Fibroblast of skin of right quadriceps (primary cell): Measurements from ENCODE around the gene DAZAP1.

Experiments
- DNase-seq: peaks from one replicate; pipeline ENCODE4 v3.0.0-alpha.2; 2013

DAZAP1 gene

DNA sequence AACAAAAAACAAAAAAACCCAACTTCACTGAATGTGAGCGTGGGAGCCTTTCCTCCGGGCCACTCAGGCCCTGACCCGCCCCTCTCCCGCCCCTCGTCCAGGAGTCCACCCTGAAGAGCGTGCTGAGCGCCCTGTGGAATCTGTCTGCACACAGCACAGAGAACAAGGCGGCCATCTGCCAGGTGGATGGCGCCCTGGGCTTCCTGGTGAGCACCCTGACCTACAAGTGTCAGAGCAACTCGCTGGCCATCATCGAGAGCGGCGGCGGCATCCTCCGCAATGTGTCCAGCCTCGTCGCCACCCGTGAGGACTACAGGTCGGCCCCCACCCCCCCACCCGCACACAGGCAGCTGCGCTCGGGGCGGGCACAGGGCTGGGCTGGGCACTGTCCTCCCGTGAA is 54.5 kb downstream of the DAZAP1 start:
- no peak for DNase-seq

DNA sequence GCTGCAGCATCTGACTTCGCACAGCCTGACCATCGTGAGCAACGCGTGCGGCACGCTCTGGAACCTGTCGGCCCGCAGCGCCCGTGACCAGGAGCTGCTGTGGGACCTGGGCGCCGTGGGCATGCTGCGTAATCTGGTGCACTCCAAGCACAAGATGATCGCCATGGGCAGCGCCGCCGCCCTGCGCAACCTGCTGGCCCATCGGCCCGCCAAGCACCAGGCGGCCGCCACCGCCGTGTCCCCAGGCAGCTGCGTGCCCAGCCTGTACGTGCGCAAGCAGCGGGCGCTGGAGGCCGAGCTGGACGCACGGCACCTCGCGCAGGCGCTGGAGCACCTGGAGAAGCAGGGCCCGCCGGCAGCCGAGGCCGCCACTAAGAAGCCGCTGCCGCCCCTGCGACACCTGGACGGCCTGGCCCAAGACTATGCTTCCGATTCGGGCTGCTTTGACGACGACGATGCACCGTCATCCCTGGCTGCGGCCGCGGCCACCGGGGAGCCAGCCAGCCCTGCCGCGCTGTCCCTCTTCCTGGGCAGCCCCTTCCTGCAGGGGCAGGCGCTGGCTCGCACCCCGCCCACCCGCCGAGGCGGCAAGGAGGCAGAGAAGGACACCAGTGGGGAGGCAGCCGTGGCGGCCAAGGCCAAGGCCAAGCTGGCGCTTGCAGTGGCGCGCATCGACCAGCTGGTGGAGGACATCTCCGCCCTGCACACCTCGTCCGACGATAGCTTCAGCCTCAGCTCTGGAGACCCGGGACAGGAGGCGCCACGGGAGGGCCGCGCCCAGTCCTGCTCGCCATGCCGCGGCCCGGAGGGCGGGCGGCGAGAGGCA is 58.0 kb downstream of the DAZAP1 start:
- DNase-seq: peak; percentile 40

DNA sequence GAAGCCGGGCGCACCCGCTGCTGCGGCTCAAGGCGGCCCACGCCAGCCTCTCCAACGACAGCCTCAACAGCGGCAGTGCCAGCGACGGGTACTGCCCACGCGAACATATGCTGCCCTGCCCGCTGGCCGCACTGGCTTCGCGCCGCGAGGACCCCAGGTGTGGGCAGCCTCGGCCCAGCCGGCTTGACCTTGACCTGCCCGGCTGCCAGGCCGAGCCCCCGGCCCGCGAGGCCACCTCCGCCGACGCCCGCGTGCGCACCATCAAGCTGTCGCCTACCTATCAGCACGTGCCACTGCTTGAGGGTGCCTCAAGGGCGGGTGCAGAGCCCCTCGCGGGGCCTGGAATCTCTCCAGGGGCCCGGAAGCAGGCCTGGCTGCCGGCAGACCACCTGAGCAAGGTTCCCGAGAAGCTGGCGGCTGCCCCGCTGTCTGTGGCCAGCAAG is 58.7 kb downstream of the DAZAP1 start:
- no peak for DNase-seq

DNA sequence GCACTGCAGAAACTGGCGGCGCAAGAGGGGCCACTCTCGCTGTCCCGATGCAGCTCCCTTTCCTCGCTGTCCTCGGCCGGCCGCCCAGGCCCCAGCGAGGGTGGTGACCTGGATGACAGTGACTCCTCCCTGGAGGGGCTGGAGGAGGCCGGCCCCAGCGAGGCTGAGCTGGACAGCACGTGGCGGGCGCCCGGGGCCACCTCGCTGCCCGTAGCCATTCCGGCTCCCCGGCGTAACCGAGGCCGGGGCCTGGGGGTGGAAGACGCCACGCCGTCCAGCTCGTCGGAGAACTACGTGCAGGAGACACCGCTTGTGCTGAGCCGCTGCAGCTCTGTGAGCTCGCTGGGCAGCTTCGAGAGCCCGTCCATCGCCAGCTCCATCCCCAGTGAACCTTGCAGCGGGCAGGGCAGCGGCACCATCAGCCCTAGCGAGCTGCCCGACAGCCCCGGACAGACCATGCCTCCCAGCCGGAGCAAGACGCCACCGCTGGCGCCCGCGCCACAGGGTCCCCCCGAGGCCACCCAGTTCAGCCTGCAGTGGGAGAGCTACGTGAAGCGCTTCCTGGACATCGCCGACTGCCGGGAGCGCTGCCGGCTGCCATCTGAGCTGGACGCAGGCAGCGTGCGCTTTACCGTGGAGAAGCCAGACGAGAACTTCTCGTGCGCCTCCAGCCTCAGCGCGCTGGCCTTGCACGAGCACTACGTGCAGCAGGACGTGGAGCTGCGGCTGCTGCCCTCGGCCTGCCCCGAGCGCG is 59.3 kb downstream of the DAZAP1 start:
- no peak for DNase-seq

DNA sequence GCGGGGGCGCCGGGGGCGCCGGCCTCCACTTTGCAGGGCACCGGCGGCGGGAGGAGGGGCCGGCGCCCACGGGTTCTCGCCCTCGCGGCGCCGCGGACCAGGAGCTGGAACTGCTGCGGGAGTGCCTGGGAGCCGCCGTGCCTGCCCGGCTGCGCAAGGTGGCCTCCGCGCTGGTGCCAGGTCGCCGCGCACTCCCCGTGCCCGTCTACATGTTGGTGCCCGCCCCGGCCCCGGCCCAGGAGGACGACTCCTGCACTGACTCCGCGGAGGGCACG is 59.8 kb downstream of the DAZAP1 start:
- no peak for DNase-seq

DNA sequence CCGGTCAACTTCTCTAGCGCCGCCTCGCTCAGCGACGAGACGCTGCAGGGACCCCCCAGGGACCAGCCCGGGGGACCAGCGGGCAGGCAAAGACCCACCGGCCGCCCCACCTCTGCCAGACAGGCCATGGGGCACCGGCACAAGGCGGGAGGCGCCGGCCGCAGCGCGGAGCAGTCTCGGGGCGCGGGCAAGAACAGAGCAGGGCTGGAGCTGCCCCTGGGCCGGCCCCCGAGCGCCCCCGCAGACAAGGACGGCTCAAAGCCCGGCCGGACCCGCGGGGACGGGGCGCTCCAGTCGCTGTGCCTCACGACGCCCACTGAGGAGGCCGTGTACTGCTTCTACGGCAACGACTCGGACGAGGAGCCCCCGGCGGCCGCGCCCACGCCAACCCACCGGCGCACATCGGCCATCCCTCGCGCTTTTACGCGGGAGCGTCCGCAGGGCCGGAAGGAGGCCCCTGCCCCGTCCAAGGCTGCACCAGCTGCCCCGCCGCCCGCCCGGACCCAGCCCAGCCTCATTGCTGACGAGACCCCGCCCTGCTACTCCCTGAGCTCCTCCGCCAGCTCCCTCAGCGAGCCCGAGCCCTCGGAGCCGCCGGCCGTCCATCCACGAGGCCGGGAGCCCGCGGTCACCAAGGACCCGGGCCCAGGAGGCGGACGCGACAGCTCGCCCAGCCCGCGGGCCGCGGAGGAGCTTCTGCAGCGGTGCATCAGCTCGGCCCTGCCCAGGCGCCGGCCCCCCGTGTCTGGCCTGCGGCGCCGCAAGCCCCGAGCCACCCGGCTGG is 60.3 kb downstream of the DAZAP1 start:
- no peak for DNase-seq

DNA sequence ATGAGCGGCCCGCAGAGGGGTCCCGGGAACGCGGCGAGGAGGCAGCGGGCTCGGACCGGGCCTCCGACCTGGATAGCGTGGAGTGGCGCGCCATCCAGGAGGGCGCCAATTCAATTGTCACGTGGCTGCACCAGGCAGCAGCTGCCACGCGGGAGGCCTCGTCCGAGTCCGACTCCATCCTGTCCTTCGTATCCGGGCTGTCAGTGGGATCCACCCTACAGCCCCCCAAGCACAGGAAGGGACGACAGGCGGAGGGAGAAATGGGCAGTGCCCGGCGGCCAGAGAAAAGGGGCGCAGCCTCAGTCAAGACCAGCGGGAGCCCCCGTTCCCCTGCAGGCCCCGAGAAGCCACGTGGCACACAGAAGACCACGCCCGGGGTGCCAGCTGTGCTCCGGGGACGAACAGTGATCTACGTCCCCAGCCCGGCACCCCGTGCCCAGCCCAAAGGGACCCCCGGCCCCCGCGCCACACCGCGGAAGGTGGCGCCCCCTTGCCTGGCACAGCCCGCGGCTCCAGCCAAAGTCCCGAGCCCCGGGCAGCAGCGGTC is 61.0 kb downstream of the DAZAP1 start:
- no peak for DNase-seq

DNA sequence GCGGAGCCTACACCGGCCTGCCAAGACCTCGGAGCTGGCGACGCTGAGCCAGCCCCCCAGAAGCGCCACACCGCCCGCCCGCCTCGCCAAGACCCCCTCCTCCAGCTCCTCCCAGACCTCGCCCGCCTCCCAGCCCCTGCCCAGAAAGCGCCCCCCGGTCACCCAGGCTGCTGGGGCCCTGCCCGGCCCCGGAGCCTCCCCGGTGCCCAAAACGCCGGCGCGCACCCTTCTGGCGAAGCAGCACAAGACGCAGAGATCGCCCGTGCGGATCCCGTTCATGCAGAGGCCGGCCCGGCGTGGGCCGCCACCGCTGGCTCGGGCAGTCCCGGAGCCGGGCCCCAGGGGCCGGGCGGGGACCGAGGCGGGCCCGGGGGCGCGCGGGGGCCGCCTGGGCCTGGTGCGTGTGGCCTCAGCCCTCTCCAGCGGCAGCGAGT is 61.5 kb downstream of the DAZAP1 start:
- peak; percentile 25 for DNase-seq

DNA sequence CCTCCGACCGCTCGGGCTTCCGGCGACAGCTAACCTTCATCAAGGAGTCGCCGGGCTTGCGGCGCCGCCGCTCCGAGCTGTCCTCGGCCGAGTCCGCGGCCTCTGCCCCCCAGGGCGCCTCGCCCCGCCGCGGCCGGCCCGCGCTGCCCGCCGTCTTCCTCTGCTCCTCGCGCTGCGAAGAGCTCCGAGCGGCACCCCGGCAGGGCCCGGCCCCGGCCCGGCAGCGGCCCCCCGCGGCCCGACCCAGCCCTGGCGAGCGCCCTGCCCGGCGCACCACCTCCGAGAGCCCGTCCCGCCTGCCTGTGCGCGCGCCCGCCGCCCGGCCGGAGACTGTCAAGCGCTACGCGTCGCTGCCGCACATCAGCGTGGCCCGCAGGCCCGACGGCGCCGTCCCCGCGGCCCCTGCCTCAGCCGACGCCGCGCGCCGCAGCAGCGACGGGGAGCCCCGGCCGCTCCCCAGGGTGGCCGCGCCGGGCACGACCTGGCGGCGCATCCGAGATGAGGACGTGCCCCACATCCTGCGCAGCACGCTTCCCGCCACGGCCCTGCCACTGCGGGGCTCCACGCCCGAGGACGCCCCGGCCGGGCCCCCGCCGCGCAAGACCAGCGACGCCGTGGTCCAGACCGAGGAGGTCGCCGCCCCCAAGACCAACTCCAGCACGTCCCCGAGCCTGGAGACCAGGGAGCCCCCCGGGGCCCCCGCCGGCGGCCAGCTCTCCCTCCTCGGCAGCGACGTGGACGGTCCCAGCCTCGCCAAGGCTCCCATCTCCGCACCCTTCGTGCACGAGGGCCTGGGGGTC is 62.1 kb downstream of the DAZAP1 start:
- no peak for DNase-seq

DNA sequence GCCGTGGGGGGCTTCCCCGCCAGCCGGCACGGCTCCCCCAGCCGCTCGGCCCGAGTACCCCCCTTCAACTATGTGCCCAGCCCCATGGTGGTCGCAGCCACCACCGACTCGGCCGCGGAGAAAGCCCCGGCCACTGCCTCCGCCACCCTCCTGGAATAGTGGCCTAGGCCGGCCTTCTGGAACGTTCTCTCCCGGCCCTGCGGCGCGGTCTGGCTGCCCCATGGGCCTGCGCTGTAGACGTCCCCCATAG is 62.6 kb downstream of the DAZAP1 start:
- no peak for DNase-seq

DNA sequence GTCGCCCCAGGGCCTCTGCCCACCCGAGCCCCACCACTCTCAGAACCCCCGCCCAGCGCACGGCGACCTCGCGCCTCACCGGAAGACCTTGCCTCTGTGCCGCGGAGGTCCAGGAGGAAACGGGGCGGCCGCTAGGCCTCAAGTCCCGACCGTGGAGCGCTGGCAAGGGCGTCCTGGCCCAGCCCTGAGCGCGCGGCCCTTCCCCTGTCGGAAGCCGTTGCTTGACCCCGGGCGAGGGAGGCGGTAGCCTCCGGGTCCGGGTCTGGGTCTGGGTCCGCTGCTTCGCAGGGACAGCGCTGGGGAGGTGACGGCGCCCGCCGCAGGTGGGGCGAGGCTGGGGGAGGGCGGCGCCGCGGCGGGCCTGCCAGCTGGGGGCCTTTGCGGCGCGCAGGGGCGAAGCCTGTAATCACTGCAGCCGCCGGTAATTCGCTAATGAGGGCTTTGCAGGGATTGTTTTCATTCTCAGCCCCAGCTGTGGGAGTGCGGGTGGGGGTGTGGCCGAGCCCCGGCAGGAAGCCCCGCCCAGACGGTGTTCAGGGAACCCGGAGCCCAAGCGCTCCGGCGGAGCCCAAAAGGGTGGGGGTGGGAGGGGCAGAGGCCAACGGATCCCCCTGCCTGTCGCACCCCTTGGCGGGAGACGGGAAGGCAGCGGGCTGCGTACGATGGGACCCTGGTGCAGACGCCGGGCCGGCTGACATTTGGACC is 63.1 kb downstream of the DAZAP1 start:
- peak; percentile 18 for DNase-seq

DNA sequence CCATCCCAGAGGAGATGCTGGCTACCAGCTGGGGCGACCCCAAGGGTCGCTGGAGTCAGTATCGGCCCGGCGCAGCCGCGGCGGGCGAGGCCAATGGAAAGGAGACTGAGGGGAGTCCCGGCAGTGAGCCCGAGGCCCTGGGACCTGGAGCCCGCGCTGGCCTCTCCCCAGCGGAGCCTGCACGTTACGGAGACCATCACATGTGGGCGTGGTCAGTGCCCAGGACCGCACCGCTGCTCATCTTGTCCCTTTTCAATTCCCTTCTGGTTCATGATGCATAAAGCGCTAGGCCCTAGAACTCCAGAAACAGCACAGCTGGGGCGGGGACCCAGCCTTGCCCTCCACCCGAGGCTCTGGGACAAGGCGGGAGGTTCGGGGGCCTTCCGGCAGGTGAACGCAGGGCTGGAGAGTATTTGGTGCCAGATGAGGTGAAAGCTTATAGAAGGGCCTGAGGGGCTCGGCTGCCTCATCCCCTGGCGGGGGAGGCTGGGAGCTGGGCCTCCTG is 63.7 kb downstream of the DAZAP1 start:
- no peak for DNase-seq

DNA sequence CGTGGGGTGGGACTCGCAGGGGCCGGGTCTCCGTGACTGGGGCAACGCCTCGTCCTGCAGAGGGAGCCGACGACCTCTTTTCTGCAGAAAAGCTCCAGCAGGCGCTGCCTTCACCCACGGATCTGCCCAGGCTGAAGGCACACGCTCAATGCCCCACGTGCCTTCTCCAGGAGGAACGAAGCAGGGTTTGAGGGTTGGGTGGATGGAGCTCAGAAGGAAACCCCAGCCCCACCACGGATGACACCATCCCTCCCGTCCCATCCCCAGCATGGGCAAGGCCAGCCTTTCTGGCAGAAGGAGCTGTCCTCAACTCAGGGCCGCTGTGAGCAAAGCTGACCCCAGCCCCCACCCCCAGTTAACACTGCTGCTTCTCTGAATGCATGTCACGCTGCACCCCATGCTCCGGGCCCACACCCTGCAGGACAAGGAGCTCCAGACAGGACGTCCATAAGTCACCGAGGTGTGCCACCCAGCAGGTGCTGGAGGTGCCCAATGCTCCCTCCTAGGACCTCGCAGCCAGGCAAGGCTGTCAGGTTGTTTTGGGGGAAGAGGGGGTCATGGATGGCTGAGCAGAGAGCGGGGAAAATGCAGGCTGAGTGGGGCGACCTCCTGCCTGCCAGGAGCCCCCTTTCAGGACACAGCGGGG is 64.3 kb downstream of the DAZAP1 start:
- no peak for DNase-seq

DNA sequence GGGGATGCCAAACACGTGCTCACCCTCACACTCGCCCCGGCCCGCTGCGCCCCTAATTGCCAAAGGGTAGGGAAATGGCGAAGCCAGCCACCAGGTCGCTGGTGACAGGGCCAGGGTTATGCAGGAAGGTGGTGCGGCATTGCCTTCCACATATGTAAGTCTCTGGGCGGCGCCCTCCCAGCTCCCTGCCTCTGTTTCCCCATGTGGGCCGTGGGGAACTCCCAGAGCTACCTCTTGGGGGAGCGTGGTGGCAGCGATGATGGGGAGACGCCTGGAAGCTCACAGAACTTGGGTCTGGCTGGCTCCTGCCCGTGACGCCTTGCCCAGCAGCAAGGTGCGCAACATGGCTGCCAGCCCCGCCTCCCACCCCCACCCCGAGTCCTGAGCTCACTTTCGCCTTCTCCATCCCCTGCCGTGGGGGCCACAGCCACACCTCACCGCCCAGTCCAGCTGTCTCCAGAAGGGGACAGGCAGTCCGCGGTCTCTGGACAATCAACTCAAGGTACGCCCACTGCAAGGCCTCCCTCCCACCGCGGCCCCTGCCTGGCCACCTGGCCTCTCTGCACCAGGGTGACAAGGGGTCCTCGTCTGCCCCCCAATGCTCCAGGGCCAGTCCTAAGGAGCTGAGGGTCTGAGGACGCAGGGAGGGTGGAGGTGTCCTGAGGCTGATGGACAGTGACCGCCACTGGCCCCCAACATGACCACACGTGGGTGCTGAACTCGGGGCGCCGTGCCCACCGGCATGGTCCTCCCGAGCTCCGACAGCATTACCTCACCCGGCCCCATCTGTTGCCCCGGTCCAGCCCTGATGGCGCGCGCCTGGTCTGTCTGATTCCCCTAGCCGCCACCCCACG is 65.1 kb downstream of the DAZAP1 start:
- no peak for DNase-seq

DNA sequence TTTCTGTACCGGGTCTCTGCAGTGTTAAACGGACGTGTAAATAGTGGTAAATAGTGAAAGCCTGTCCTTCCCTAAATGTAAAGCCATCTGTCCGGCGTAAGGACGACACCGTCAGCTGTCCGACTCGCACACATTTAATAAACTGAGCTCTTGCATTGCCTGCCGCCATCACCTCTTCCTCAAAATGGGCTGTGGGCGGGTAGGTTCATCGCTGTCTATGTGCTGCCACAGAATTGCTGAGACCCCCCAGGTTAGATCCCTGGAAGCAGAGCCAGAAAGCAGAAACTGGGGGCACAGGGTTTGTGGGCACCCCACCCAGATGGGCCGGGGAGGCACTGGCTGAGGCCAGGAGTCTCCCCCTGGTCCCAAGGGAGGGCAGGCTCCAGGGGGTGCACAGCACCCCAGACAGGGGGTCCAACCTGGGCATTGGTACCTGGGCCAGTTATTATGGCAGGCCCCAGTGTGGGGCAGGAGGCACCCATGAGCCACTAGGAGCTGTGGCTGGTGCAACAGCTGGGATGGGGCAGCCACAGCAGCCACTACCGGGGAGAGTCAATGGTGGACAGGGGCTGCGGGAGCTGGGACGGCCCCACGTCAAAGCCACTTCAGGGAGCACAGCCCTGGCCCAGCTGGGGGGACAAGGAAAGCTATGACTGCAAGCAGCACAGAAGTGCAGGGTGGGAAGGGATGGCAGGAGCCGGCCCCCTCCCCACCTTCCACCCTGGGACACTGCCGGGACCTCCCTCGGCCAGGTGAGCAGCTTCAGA is 65.9 kb downstream of the DAZAP1 start:
- no peak for DNase-seq

DNA sequence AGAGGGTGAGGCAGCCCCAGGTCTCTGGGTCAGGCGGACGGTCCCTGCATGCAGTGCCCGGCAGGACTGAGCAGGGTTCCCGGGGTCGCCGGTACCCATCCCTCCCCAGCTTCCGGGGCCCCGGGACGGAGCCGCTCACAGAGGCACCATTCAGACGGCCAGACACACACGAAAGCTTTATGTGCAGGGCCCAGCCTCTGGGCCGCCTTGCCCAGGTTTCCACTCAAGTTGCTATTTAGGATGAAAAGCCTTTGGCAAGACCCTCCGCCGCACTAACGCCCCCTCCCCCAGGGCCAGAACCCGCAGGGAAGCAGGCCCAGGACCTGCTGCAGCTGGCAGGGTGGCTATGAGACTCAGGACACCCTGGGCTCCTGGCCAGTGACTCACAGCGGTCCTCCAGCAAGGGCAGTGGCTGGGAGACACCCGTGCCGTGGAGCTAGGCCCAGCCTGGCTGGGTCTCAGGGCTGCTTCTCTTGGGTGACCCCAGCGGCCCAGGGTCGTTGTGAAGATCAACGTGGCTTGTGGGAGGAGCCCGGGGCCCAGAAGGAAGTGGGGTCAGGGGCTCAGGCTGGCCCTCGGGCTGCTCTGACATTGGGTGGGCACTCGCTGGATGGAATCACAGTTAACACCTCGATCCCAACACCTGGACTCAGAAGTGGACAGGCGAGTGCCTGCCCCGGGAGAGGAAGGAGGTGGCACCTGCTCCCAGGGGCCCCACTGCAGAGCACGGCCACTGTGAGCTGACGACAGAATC is 66.8 kb downstream of the DAZAP1 start:
- DNase-seq: no peak

DNA sequence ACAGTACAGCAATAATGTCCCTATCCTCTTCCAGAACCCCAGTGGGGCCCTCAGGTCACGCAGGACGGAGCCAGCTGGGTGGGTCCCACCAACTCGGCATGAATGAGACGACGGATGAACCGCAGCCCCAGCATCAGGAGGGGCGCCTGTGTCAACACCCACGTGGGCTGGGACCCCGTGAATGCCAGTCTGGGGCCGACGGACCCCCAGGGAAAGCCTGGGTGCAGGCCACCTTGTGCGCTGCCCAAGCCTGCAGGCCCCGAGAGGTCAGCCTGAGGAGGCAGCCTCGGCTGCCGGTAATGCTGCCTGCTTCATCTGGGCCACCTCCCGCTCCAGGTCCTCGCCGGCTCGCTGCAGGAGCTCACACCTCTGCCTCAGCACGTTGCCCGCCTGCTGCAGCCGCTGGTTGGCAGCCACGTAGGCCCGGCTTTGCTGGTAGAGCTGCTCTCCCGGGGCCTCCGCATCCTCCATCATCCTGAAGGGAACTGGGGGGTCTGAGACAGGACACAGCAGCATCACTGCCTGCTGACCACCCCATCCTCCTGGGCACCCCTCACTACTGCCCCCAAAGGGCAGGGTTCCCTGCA is 67.5 kb downstream of the DAZAP1 start:
- no peak for DNase-seq

DNA sequence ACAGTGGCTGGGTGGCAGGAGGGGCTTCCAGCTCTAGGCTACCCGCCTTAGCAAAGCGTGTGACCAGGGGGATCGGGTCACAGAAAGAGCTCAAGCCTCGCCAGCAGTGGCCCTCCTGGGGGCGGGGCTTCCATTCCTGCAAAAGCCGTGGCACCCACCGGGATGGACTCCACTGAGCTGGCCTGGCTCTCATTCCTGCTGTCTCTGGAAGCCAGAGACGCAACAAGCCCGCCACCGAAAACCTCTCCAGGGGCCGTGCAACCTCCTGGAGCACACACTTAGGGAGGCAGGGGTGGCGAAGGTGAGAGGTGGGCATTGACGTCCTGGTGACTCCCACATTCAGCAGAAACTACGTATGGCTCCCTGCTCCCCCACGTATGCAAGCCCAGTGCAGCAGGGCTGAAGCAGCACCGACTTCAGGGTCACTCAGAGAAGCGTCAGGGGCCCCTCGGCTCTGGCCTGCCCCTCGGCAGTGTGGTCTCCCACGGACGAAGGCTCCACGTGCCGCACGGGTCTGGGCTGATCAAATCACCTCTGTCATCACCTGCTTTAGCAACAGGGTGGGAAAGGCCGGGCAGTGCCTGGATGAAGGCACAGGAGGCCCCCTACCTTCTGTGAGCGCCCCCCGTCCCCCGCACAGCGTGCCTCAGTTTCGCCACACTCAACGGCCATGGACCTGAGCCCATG is 68.5 kb downstream of the DAZAP1 start:
- no peak for DNase-seq
